Heart right ventricle (tissue), 16 donors: Measurements from ENCODE around the gene SPTBN2. TPM values are rescaled to one million over a fixed set of nuclear protein-coding genes. Genes with fewer than 3 reads are reported as not detected.

ENCODE experiments used
- ATAC-seq, 8 donors: fragments of 200-7000 bp; cut with Tn5 transposase; one replicate each; pipeline ENCODE4 v1.9.1; 2020; ENCODE audit warnings: mild to moderate bottlenecking in 8 of 8, moderate library complexity in 8 of 8, moderate number of reproducible peaks in 1 of 8
- DNase-seq, 2 donors: peaks; one replicate each; pipeline ENCODE4 v3.0.0-alpha.2; 2020
- H3K27ac ChIP-seq, 10 donors: fragments of 200-600 bp; sonication (generic) in 2 of 10; one replicate each; pipeline versions ENCODE4 v1.5.0 to v1.8.0; 2020 to 2022; ENCODE audit warnings: mild to moderate bottlenecking in 3 of 10
- H3K27me3 ChIP-seq, 7 donors: fragments of 200-600 bp; one replicate each; pipeline ENCODE4 v1.8.0; 2021 to 2022; ENCODE audit warnings: mild to moderate bottlenecking in 2 of 7
- H3K36me3 ChIP-seq, 9 donors: fragments of 200-600 bp; sonication (generic) in 1 of 9; one replicate each; pipeline versions ENCODE4 v1.5.0 to v1.8.0; 2020 to 2022; ENCODE audit warnings: mild to moderate bottlenecking in 2 of 9
- H3K4me1 ChIP-seq, 9 donors: fragments of 200-600 bp; sonication (generic) in 1 of 9; one replicate each; pipeline versions ENCODE4 v1.5.0 to v1.8.0; 2020 to 2022; ENCODE audit warnings: mild to moderate bottlenecking in 4 of 9
- H3K4me3 ChIP-seq, 10 donors: fragments of 200-600 bp; sonication (generic) in 2 of 10; one replicate each; pipeline versions ENCODE4 v1.5.0 to v1.8.0; 2020 to 2022; ENCODE audit warnings: mild to moderate bottlenecking in 7 of 10, moderate library complexity in 2 of 10
- H3K9me3 ChIP-seq, 11 donors: fragments of 200-600 bp in 10 of 11; sonication (generic) in 2 of 11; one replicate each; pipeline versions ENCODE4 v1.5.0 to v1.8.0; 2013 to 2022; ENCODE audit warnings: mild to moderate bottlenecking in 2 of 11, control low read depth in 1 of 11, moderate library complexity in 1 of 11
- CTCF ChIP-seq, 9 donors: fragments of 200-600 bp; sonication (generic) in 2 of 9; IDR thresholded peaks; one replicate each; pipeline versions ENCODE4 v1.5.0 to v1.8.0; 2021 to 2022; ENCODE audit warnings: antibody characterized with exemption in 9 of 9, mild to moderate bottlenecking in 5 of 9, moderate library complexity in 1 of 9
- WGBS, 2 donors: extraction: QIAGEN DNeasy Blood & Tissue Kit; methylation state at CpG; one replicate each; pipeline ENCODE4 v1.1.7; 2013; ENCODE audit warnings: inconsistent platforms in 1 of 2; 5-methylcytosine and 5-hydroxymethylcytosine counted together
- intact Hi-C, 10 donors: fragments of 100-400 bp; cut with DNase I; formaldehyde crosslinking; loops; one replicate each; pipeline versions ENCODE4 v1.11.1 to v1.14.2; 2022
- polyA plus RNA-seq, 2 donors: library from polyadenylated mRNA; stranded (reverse); fragments of 200-250 nt; gene quantifications; one replicate each; pipeline ENCODE4 v1.2.3, GENCODE V29; 2013
- total RNA-seq, 10 donors: library from RNA; stranded (reverse); fragmentation: NEBNext Ultra II Directional in 3 of 10; extraction: Animal tissue kit (Norgen Biotek cat#: 25700) in 3 of 10; gene quantifications; one replicate each; pipeline versions ENCODE4 v1.2.1 to v1.2.4, GENCODE V29; 2021 to 2023
- donor health status: Arrhythmogenic right ventricular cardiomyopathy.
- donor health status: ischemic (EF 13 %, LVEDD 7.1; RV severe dilation, severe dysfunction).
- donor health status: healthy with polysubstance abuse.
- donor health status: DM: no; HTN: yes; CAD: no.
- donor health status: DM: no; HTN: no; CAD: no.
- donor health status: ischemic (EF 25% LVEDD 6.9; RV normal size, moderate dysfunction).
- donor health status: ischemic (EF 25% LVEDD 5.7; RV mildly dilated, moderate dysfunction).
- donor health status: healthy.
- donor health status: DM: yes; HTN: yes; CAD: no.
- donor health status: Ischemic cardiomyopathy.
- donor health status: ischemic (EF 35%, LVEDD 5.7; RV mildly dilated, moderate dysfunction).
- donor health status: nonischemic (EF 11% LVEDD 7.7; RV severe dilation, severe dysfunction).
- donor health status: DM: yes; HTN: yes; CAD: no.
- donor health status: PGD.
- donor health status: ischemic (EF 29% LVEDD 5.4; RV normal size, mild dysfunction).
- donor health status: nonischemic (EF 23%, LVEDD 6.1; RV moderate dilation, normal function).

SPTBN2 gene
- total and polyA plus RNA-seq, 12 donors: 0.23 to 2.3 (median 1.0) TPM

- Histone ChIP-seq H3K9me3 (no peaks in the 10 kb centered on the region), H3K36me3 (no peaks in the 10 kb centered on the region), H3K4me3 (no peak overlapping the region), H3K27me3 (no peaks in the 10 kb centered on the region), H3K27ac (peak overlapping the region in 2 of 10 donors; percentile 10 to 68), H3K4me1 (peaks cover 0 to 18% (median 15%) of the 10 kb centered on the region in 9 donors)
- 86 to 90% methylated on average over 7 of the region's 7 CpGs for WGBS, 2 donors
- DNase-seq: no peak
- TF ChIP-seq CTCF (IDR thresholded peaks at IDR 0.05): no peak
- intact Hi-C loops: no loop called here
- no peak for ATAC-seq
Measured at GRCh38 chr11:66747480-66747879, 18.5 kb upstream of the SPTBN2 start.

- no peaks in the 10 kb centered on the region for H3K27me3 ChIP-seq
- peak overlapping the region in 6 of 10 donors; percentile 70 to 90 (median 80) for H3K27ac ChIP-seq
- DNase-seq (peak in 1 of 2 donors; percentile 17), ATAC-seq (peak in 3 of 8 donors; percentile 12 to 22 (median 15))
- 53 to 56% methylated on average over 45 of the region's 45 CpGs for WGBS, 2 donors
- peak overlapping the region; percentile 63 to 100 (median 88) for H3K4me3 ChIP-seq
- intact Hi-C loops: no loop called here
- H3K9me3 ChIP-seq: peaks cover 0 to 9% (median 0%) of the 10 kb centered on the region in 11 donors
- TF ChIP-seq CTCF (IDR thresholded peaks at IDR 0.05): no peak
- H3K4me1 ChIP-seq: peaks cover 0 to 18% (median 15%) of the 10 kb centered on the region in 9 donors
- no peaks in the 10 kb centered on the region for H3K36me3 ChIP-seq
Measured at GRCh38 chr11:66745356-66746235, 16.6 kb upstream of the SPTBN2 start.

GRCh38 chr11:66744485-66745355 lies 15.7 kb upstream of the SPTBN2 start:
- DNase-seq (peak; percentile 76 to 89), ATAC-seq (peak; percentile 92 to 98 (median 96))
- no peaks in the 10 kb centered on the region for H3K36me3 ChIP-seq
- intact Hi-C loops: no loop called here
- peaks cover 0 to 9% (median 0%) of the 10 kb centered on the region in 11 donors for H3K9me3 ChIP-seq
- H3K27ac ChIP-seq: peak overlapping the region in 9 of 10 donors; percentile 65 to 90 (median 76)
- peak overlapping the region; percentile 63 to 100 (median 88) for H3K4me3 ChIP-seq
- H3K27me3 ChIP-seq: no peaks in the 10 kb centered on the region
- WGBS, 2 donors: 0 to 1% methylated on average over 79 to 95 of the region's 95 CpGs
- TF ChIP-seq CTCF (IDR thresholded peaks at IDR 0.05): no peak
- H3K4me1 ChIP-seq: peaks cover 0 to 20% (median 15%) of the 10 kb centered on the region in 9 donors
